IMR-90 (cell line): ENCODE measurements around the gene ZNF420. TPM values are rescaled to one million over a fixed set of nuclear protein-coding genes. Genes with fewer than 3 reads are reported as not detected.

Source experiments
- ATAC-seq: fragments of 200-7000 bp; cut with Tn5 transposase; 2 replicates; pipeline ENCODE4 v1.9.1; 2020; ENCODE audit warnings: low read depth, mild to moderate bottlenecking, moderate library complexity
- BruUV-seq: library from RNA; stranded (reverse); fragments of 400-500 nt; replicated peaks from 2 replicates; lab custom pipeline; 2021; lab: Mats Ljungman, UMichigan
- CTCF ChIA-PET: fragments of 300-600 bp; formaldehyde crosslinking; extraction: SDS; loops from one replicate; lab custom pipeline; 2021; ENCODE audit warnings: antibody characterized with exemption; lab: Yijun Ruan, JAX
- POLR2A ChIA-PET: fragments of 300-600 bp; sonication (Branson Sonifier 250); formaldehyde crosslinking; loops from one replicate; lab custom pipeline; 2022; ENCODE audit warnings: antibody characterized with exemption; ENCODE audit not compliant: unreplicated experiment; lab: Charles Lee
- DNase-seq: peaks from one replicate; pipeline ENCODE4 v3.0.0; 2013
- H2AFZ ChIP-seq: replicated peaks from 2 replicates; pipeline ENCODE3; 2013; ENCODE audit warnings: low read length, mild to moderate bottlenecking; ENCODE audit not compliant: poor library complexity
- H2AK5ac ChIP-seq: 2 replicates; pipeline ENCODE4 v1.6.1; 2013; ENCODE audit warnings: low read depth, low read length, inconsistent platforms
- H2AK9ac ChIP-seq: replicated peaks from 2 replicates; pipeline ENCODE3; 2013; ENCODE audit warnings: mild to moderate bottlenecking, low read depth, low read length, moderate library complexity; ENCODE audit not compliant: poor library complexity
- H2BK120ac ChIP-seq: 2 replicates; pipeline ENCODE4 v1.6.1; 2013; ENCODE audit warnings: low read depth, low read length, inconsistent platforms
- H2BK15ac ChIP-seq: 3 replicates; pipeline ENCODE4 v1.6.1; 2013; ENCODE audit warnings: low read depth, low read length, inconsistent platforms
- H2BK20ac ChIP-seq: 2 replicates; pipeline ENCODE4 v1.6.1; 2013; ENCODE audit warnings: low read depth, mild to moderate bottlenecking, inconsistent platforms, low read length, moderate library complexity
- H2BK5ac ChIP-seq: 2 replicates; pipeline ENCODE4 v1.6.1; 2013; ENCODE audit warnings: mild to moderate bottlenecking, low read depth, low read length, inconsistent platforms; ENCODE audit not compliant: poor library complexity, severe bottlenecking
- H3K14ac ChIP-seq: replicated peaks from 2 replicates; pipeline ENCODE4 v1.6.1; 2013; ENCODE audit warnings: low read depth, low read length, inconsistent platforms
- H3K18ac ChIP-seq: 2 replicates; pipeline ENCODE4 v1.6.1; 2013; ENCODE audit warnings: low read depth, low read length, control low read depth
- H3K23ac ChIP-seq: 2 replicates; pipeline ENCODE4 v1.6.1; 2013; ENCODE audit warnings: low read depth, low read length, inconsistent platforms
- H3K27ac ChIP-seq: 2 replicates; pipeline ENCODE4 v1.5.1; 2013; ENCODE audit warnings: mild to moderate bottlenecking, control low read depth, low read length; ENCODE audit not compliant: insufficient read depth
- H3K27me3 ChIP-seq: 2 replicates; pipeline ENCODE4 v1.6.1; 2013; ENCODE audit warnings: low read length; ENCODE audit not compliant: control insufficient read depth, insufficient read depth
- H3K36me3 ChIP-seq: 2 replicates; pipeline ENCODE4 v1.6.1; 2013; ENCODE audit warnings: low read length, mixed read lengths; ENCODE audit not compliant: control insufficient read depth, insufficient read depth
- H3K4ac ChIP-seq: 2 replicates; pipeline ENCODE4 v1.6.1; 2013; ENCODE audit warnings: low read depth, low read length, inconsistent platforms
- H3K4me1 ChIP-seq: 2 replicates; pipeline ENCODE4 v1.6.1; 2013; ENCODE audit warnings: low read length, mixed read lengths; ENCODE audit not compliant: control insufficient read depth, insufficient read depth
- H3K4me2 ChIP-seq: 2 replicates; pipeline ENCODE4 v1.6.1; 2013; ENCODE audit warnings: low read depth, mild to moderate bottlenecking, control low read depth, low read length, moderate library complexity
- H3K4me3 ChIP-seq: 2 replicates; pipeline ENCODE4 v1.5.1; 2013; ENCODE audit warnings: low read depth, mild to moderate bottlenecking, control low read depth, low read length, moderate library complexity; ENCODE audit not compliant: insufficient read depth
- H3K56ac ChIP-seq: 2 replicates; pipeline ENCODE4 v1.6.1; 2013; ENCODE audit warnings: low read length, inconsistent platforms; ENCODE audit not compliant: insufficient read depth; ENCODE audit errors: extremely low read depth
- H3K79me1 ChIP-seq, 2 experiments: 2 replicates each; pipeline ENCODE4 v1.6.1; 2013; ENCODE audit warnings: low read length in 2 of 2, inconsistent platforms in 1 of 2, low read depth in 1 of 2
- H3K9ac ChIP-seq: 2 replicates; pipeline ENCODE4 v1.6.1; 2013; ENCODE audit warnings: low read depth, low read length, control low read depth
- H3K9me1 ChIP-seq: 2 replicates; pipeline ENCODE4 v1.6.1; 2013; ENCODE audit warnings: low read length, inconsistent platforms; ENCODE audit not compliant: insufficient read depth
- H3K9me3 ChIP-seq: 2 replicates; pipeline ENCODE4 v1.6.1; 2013; ENCODE audit warnings: low read length; ENCODE audit not compliant: control insufficient read depth, insufficient read depth
- H4K20me1 ChIP-seq: 2 replicates; pipeline ENCODE4 v1.6.1; 2013; ENCODE audit warnings: low read length, inconsistent platforms; ENCODE audit not compliant: insufficient read depth
- H4K5ac ChIP-seq: 2 replicates; pipeline ENCODE4 v1.6.1; 2013; ENCODE audit warnings: mild to moderate bottlenecking, low read depth, low read length, control low read depth
- H4K8ac ChIP-seq, 2 experiments: 2 replicates each; pipeline ENCODE4 v1.6.1; 2013; ENCODE audit warnings: low read depth in 2 of 2, low read length in 2 of 2, control low read depth in 1 of 2, inconsistent platforms in 1 of 2
- H4K91ac ChIP-seq: 2 replicates; pipeline ENCODE4 v1.6.1; 2013; ENCODE audit warnings: low read depth, low read length, inconsistent platforms; ENCODE audit not compliant: insufficient read depth
- BHLHE40 ChIP-seq: fragments of 150-350 bp; IDR thresholded peaks from 2 replicates; pipeline ENCODE4 v1.6.1; 2016; ENCODE audit warnings: mild to moderate bottlenecking, low read depth, low read length
- CEBPB ChIP-seq: IDR thresholded peaks from 2 replicates; pipeline ENCODE4 v1.6.1; 2012; ENCODE audit warnings: low read depth, low read length, improper control_type of control experiment
- CHD1 ChIP-seq: IDR thresholded peaks from 2 replicates; pipeline ENCODE4 v1.6.1; 2012; ENCODE audit warnings: low read depth, low read length, improper control_type of control experiment
- FOS ChIP-seq: fragments of 150-350 bp; IDR thresholded peaks from 2 replicates; pipeline ENCODE4 v1.6.1; 2016; ENCODE audit warnings: low read depth, low read length
- MAFK ChIP-seq: IDR thresholded peaks from 2 replicates; pipeline ENCODE4 v1.6.1; 2012; ENCODE audit warnings: low read depth, low read length, improper control_type of control experiment
- MAZ ChIP-seq: IDR thresholded peaks from 2 replicates; pipeline ENCODE4 v1.6.1; 2012; ENCODE audit warnings: low read depth, mild to moderate bottlenecking, low read length, improper control_type of control experiment, moderate library complexity, borderline replicate concordance
- MXI1 ChIP-seq: IDR thresholded peaks from 2 replicates; pipeline ENCODE4 v1.6.1; 2012; ENCODE audit warnings: low read depth, mild to moderate bottlenecking, low read length, moderate library complexity, borderline replicate concordance
- NFE2L2 ChIP-seq: fragments of 150-350 bp; IDR thresholded peaks from 2 replicates; pipeline ENCODE4 v1.6.1; 2016; ENCODE audit warnings: low read depth, mild to moderate bottlenecking, low read length
- POLR2A ChIP-seq: IDR thresholded peaks from 2 replicates; pipeline ENCODE4 v1.6.1; 2012; ENCODE audit warnings: mild to moderate bottlenecking, low read depth, low read length
- RAD21 ChIP-seq: IDR thresholded peaks from 2 replicates; pipeline ENCODE4 v1.6.1; 2012; ENCODE audit warnings: low read length, improper control_type of control experiment
- RCOR1 ChIP-seq: IDR thresholded peaks from 2 replicates; pipeline ENCODE4 v1.6.1; 2012; ENCODE audit warnings: mild to moderate bottlenecking, low read length, improper control_type of control experiment; ENCODE audit not compliant: insufficient replicate concordance
- RFX5 ChIP-seq: IDR thresholded peaks from 2 replicates; pipeline ENCODE4 v1.8.0; 2012; ENCODE audit warnings: low read depth, mild to moderate bottlenecking, low read length, moderate library complexity
- SMC3 ChIP-seq: fragments of 150-350 bp; IDR thresholded peaks from 2 replicates; pipeline ENCODE4 v1.6.1; 2016; ENCODE audit warnings: low read depth, mild to moderate bottlenecking, antibody characterized with exemption, low read length, moderate library complexity
- WGBS, 2 experiments: methylation state at CpG; one replicate each; pipeline versions ENCODE4 v1.1.5 to v1.1.7; 2013; ENCODE audit warnings: missing lambda C conversion rate in 2 of 2; ENCODE audit not compliant: insufficient read length in 1 of 2; ENCODE audit errors: extremely low coverage in 2 of 2; 5-methylcytosine and 5-hydroxymethylcytosine counted together
- dilution Hi-C: fragments of 300-500 bp; cut with HindIII; formaldehyde crosslinking; loops from one replicate; pipeline ENCODE4 v1.14.3; 2018; ENCODE audit warnings: low sequenced_read_pairs; ENCODE audit not compliant: unreplicated experiment
- in situ Hi-C: fragments of 300-500 bp; cut with MboI; formaldehyde crosslinking; loops from 3 replicates; pipeline ENCODE4 v1.14.3; 2019; ENCODE audit warnings: low sequenced_read_pairs, inconsistent platforms, mixed read lengths
- intact Hi-C: fragments of 100-400 bp; cut with micrococcal nuclease; formaldehyde crosslinking; loops from 2 replicates; pipeline ENCODE4 v1.10.0; 2022
- polyA plus RNA-seq, 3 experiments: library from polyadenylated mRNA; depleted of rRNA; stranded (reverse); fragments of >200 nt; gene quantifications; 2 replicates each; pipeline ENCODE4 v1.2.3, GENCODE V29; 2012; ENCODE audit warnings: low replicate concordance in 1 of 3
- total RNA-seq: library from RNA; depleted of rRNA; stranded (reverse); fragments of >200 nt; gene quantifications from 2 replicates; pipeline ENCODE4 v1.2.3, GENCODE V29; 2012
- TF ChIP-seq, protein P1 (sequence below): fragments of 150-350 bp; IDR thresholded peaks from 2 replicates; pipeline ENCODE4 v1.6.1; 2016; ENCODE audit warnings: low read depth, mild to moderate bottlenecking, low read length, moderate library complexity, borderline replicate concordance
- TF ChIP-seq, protein P2 (sequence below): fragments of 150-350 bp; IDR thresholded peaks from 2 replicates; pipeline ENCODE4 v1.6.1; 2017; ENCODE audit warnings: mild to moderate bottlenecking, antibody characterized with exemption, low read length, low read depth
- TF ChIP-seq, protein P3 (sequence below): conservative IDR thresholded peaks from 2 replicates; pipeline ENCODE4 v1.5.1; 2012; ENCODE audit warnings: mild to moderate bottlenecking, low read depth, low read length, improper control_type of control experiment

ZNF420 gene
- total and polyA plus RNA-seq, 2 of the 4 experiments (the other 2 are of a cell fraction): 1.5 to 11.7 TPM

DNA sequence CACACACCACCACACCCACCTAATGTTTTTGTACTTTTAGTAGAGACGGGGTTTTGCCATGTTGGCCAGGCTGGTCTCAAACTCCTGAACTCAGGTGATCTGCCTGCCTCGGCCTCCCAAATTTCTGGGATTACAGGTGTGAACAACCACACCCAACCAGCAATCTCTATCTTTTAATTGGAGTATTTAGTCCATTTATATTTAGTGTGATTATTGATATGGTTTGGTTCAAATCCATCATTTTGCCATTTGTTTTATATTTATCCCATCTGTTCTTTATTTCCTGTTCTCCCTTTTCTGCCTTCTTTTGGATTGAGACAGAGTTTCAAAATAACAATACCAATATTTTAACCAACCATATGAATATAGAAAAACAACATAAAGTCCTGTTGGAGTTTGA lies 4.1 kb downstream of the ZNF420 start:
- no peaks in the 10 kb centered on the region for H3K27me3 ChIP-seq
- no peak overlapping the region for H3K27ac ChIP-seq
- ATAC-seq (no peak), DNase-seq (no peak)
- H3K4me3 ChIP-seq: no peak overlapping the region
- no peak overlapping the region for H2AK5ac ChIP-seq
- no peak overlapping the region for H2BK120ac ChIP-seq
- WGBS, 2 experiments: no CpG with 5 or more reads among the region's 2 CpGs
- no peak overlapping the region for H3K9ac ChIP-seq
- H3K18ac ChIP-seq: no peak overlapping the region
- no peak overlapping the region for H2BK20ac ChIP-seq
- H3K9me3 ChIP-seq: peaks cover 9% of the 10 kb centered on the region
- no peak overlapping the region for H2AK9ac ChIP-seq
- ChIA-PET POLR2A (no interaction called here), CTCF (no interaction called here)
- intact Hi-C loops: no loop called here
- H3K9me1 ChIP-seq: no peaks in the 10 kb centered on the region
- H3K23ac ChIP-seq: no peak overlapping the region
- no peak overlapping the region for H4K5ac ChIP-seq
- BruUV-seq: no TSS peak
- in situ Hi-C loops: no loop called here
- no peaks in the 10 kb centered on the region for H4K20me1 ChIP-seq
- no peak overlapping the region for H4K8ac ChIP-seq
- H3K79me1 ChIP-seq: peaks cover 14 to 17% of the 10 kb centered on the region in 2 experiments
- H4K91ac ChIP-seq: no peak overlapping the region
- dilution Hi-C loops: no loop called here
- no peak overlapping the region for H2AFZ ChIP-seq
- no peaks in the 10 kb centered on the region for H3K36me3 ChIP-seq
- H3K4ac ChIP-seq: no peak overlapping the region
- no peaks in the 10 kb centered on the region for H3K4me1 ChIP-seq
- no peak overlapping the region for H3K56ac ChIP-seq
- no peak overlapping the region for H2BK5ac ChIP-seq
- H2BK15ac ChIP-seq: no peak overlapping the region
- no peak overlapping the region for H3K4me2 ChIP-seq
- TF ChIP-seq RFX5 (no peak), MXI1 (no peak), SMC3 (no peak), RCOR1 (no peak), CEBPB (no peak), NFE2L2 (no peak), POLR2A (no peak), RAD21 (no peak), MAFK (no peak), FOS (no peak), BHLHE40 (no peak), CHD1 (no peak), MAZ (no peak)
- TF ChIP-seq, protein P1, sequence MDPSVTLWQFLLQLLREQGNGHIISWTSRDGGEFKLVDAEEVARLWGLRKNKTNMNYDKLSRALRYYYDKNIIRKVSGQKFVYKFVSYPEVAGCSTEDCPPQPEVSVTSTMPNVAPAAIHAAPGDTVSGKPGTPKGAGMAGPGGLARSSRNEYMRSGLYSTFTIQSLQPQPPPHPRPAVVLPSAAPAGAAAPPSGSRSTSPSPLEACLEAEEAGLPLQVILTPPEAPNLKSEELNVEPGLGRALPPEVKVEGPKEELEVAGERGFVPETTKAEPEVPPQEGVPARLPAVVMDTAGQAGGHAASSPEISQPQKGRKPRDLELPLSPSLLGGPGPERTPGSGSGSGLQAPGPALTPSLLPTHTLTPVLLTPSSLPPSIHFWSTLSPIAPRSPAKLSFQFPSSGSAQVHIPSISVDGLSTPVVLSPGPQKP: no peak
- TF ChIP-seq, protein P2, sequence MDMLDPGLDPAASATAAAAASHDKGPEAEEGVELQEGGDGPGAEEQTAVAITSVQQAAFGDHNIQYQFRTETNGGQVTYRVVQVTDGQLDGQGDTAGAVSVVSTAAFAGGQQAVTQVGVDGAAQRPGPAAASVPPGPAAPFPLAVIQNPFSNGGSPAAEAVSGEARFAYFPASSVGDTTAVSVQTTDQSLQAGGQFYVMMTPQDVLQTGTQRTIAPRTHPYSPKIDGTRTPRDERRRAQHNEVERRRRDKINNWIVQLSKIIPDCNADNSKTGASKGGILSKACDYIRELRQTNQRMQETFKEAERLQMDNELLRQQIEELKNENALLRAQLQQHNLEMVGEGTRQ: no peak
- TF ChIP-seq, protein P3, sequence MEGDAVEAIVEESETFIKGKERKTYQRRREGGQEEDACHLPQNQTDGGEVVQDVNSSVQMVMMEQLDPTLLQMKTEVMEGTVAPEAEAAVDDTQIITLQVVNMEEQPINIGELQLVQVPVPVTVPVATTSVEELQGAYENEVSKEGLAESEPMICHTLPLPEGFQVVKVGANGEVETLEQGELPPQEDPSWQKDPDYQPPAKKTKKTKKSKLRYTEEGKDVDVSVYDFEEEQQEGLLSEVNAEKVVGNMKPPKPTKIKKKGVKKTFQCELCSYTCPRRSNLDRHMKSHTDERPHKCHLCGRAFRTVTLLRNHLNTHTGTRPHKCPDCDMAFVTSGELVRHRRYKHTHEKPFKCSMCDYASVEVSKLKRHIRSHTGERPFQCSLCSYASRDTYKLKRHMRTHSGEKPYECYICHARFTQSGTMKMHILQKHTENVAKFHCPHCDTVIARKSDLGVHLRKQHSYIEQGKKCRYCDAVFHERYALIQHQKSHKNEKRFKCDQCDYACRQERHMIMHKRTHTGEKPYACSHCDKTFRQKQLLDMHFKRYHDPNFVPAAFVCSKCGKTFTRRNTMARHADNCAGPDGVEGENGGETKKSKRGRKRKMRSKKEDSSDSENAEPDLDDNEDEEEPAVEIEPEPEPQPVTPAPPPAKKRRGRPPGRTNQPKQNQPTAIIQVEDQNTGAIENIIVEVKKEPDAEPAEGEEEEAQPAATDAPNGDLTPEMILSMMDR: no peak
- H3K14ac ChIP-seq: no peak overlapping the region
